ENCODE data around the gene GABRD. TPM values are rescaled to one million over a fixed set of nuclear protein-coding genes. Genes with fewer than 3 reads are reported as not detected.

Gene GABRD
- total and polyA plus RNA-seq, 2 experiments from 2014 or later, result not detected

GRCh38 chr1:2000850-2001249 is 18.3 kb upstream of the GABRD start:
- H3K9ac ChIP-seq, result no peak overlapping the region
- H4K20me1 ChIP-seq (ENCODE audit: insufficient read depth), result no peaks in the 10 kb centered on the region
- DNase-seq, result no peak
- H3F3A ChIP-seq (ENCODE audit: insufficient read depth), result no peaks in the 10 kb centered on the region
- no peak overlapping the region for H3K4me3 ChIP-seq
- H3K27me3 ChIP-seq (replicated peaks; ENCODE audit: insufficient read depth), result peaks cover 32% of the 10 kb centered on the region
- 74 to 83% methylated on average over 9 of the region's 9 CpGs for WGBS, 2 experiments (ENCODE audit: low coverage in 1 of 2, low lambda C conversion rate in 2 of 2, missing lambda C conversion rate in 2 of 2)
- no peak overlapping the region for H3K4me2 ChIP-seq (ENCODE audit: unreplicated experiment)
- H3K79me2 ChIP-seq (ENCODE audit: insufficient read depth), result no peaks in the 10 kb centered on the region
- no peak for TF ChIP-seq EZH2 (IDR thresholded peaks at IDR 0.05; ENCODE audit: insufficient read depth, poor library complexity, severe bottlenecking)
- no peak for TF ChIP-seq EZH2phosphoT487 (IDR thresholded peaks at IDR 0.05; ENCODE audit: insufficient read depth, low read depth)
- no peaks in the 10 kb centered on the region for H3K4me1 ChIP-seq (ENCODE audit: insufficient read depth)
- no peaks in the 10 kb centered on the region for H3K9me3 ChIP-seq (ENCODE audit: low read depth)
- no peaks in the 10 kb centered on the region for H3K9me2 ChIP-seq (ENCODE audit: insufficient read depth)
- H2AFZ ChIP-seq, result no peak overlapping the region
- no peaks in the 10 kb centered on the region for H3K36me3 ChIP-seq (ENCODE audit: low read depth)
- in situ Hi-C loops (cut with MboI), result no loop called here
- no peak overlapping the region for H3K27ac ChIP-seq

GRCh38 chr1:2001773-2002411 is 17.3 kb upstream of the GABRD start:
- peaks cover 26% of the 10 kb centered on the region for H3K27me3 ChIP-seq (replicated peaks; ENCODE audit: insufficient read depth)
- H4K20me1 ChIP-seq (ENCODE audit: insufficient read depth), result no peaks in the 10 kb centered on the region
- in situ Hi-C loops (cut with MboI), result no loop called here
- H3F3A ChIP-seq (ENCODE audit: insufficient read depth), result no peaks in the 10 kb centered on the region
- H3K4me1 ChIP-seq (ENCODE audit: insufficient read depth), result no peaks in the 10 kb centered on the region
- no peaks in the 10 kb centered on the region for H3K9me3 ChIP-seq (ENCODE audit: low read depth)
- H2AFZ ChIP-seq, result no peak overlapping the region
- H3K4me2 ChIP-seq (ENCODE audit: unreplicated experiment), result no peak overlapping the region
- no peak for DNase-seq
- H3K9me2 ChIP-seq (ENCODE audit: insufficient read depth), result no peaks in the 10 kb centered on the region
- H3K9ac ChIP-seq, result no peak overlapping the region
- 60 to 69% methylated on average over 13 of the region's 13 CpGs for WGBS, 2 experiments (ENCODE audit: low coverage in 1 of 2, low lambda C conversion rate in 2 of 2, missing lambda C conversion rate in 2 of 2)
- H3K36me3 ChIP-seq (ENCODE audit: low read depth), result no peaks in the 10 kb centered on the region
- no peaks in the 10 kb centered on the region for H3K79me2 ChIP-seq (ENCODE audit: insufficient read depth)
- no peak overlapping the region for H3K4me3 ChIP-seq
- no peak overlapping the region for H3K27ac ChIP-seq
- TF ChIP-seq EZH2 (IDR thresholded peaks at IDR 0.05; ENCODE audit: insufficient read depth, poor library complexity, severe bottlenecking) (no peak), EZH2phosphoT487 (IDR thresholded peaks at IDR 0.05; ENCODE audit: insufficient read depth, low read depth) (no peak)

- H3K79me2 ChIP-seq (ENCODE audit: insufficient read depth), result no peaks in the 10 kb centered on the region
- no peaks in the 10 kb centered on the region for H3F3A ChIP-seq (ENCODE audit: insufficient read depth)
- no peak for TF ChIP-seq EZH2 (IDR thresholded peaks at IDR 0.05; ENCODE audit: insufficient read depth, poor library complexity, severe bottlenecking)
- no peaks in the 10 kb centered on the region for H4K20me1 ChIP-seq (ENCODE audit: insufficient read depth)
- no peak within 1 kb of the TSS for H3K4me2 ChIP-seq (ENCODE audit: unreplicated experiment)
- H3K27ac ChIP-seq, result no peak within 1 kb of the TSS
- no peaks in the 10 kb centered on the region for H3K9me2 ChIP-seq (ENCODE audit: insufficient read depth)
- no peak within 1 kb of the TSS for H3K9ac ChIP-seq
- peaks cover 29% of the 10 kb centered on the region for H3K27me3 ChIP-seq (replicated peaks; ENCODE audit: insufficient read depth)
- H2AFZ ChIP-seq, result no peak within 1 kb of the TSS
- peak; percentile 38 for DNase-seq
- in situ Hi-C loops (cut with MboI), result no loop called here
- WGBS, 2 experiments (ENCODE audit: low coverage in 1 of 2, low lambda C conversion rate in 2 of 2, missing lambda C conversion rate in 2 of 2), result 16% methylated on average over 36 to 41 of the region's 49 CpGs
- H3K9me3 ChIP-seq (ENCODE audit: low read depth), result no peaks in the 10 kb centered on the region
- H3K36me3 ChIP-seq (ENCODE audit: low read depth), result no peaks in the 10 kb centered on the region
- H3K4me3 ChIP-seq, result no peak within 1 kb of the TSS
- no peaks in the 10 kb centered on the region for H3K4me1 ChIP-seq (ENCODE audit: insufficient read depth)
Measured at GRCh38 chr1:2003541-2004131, 15.5 kb upstream of the GABRD start, which contains the start of gene CFAP74. Gene CFAP74, minus strand, starts transcription at chr1:2003786. Its CDS starts 12,830 bp downstream, at chr1:1990956.

GRCh38 chr1:2004856-2005255 is 14.3 kb upstream of the GABRD start:
- Histone ChIP-seq H3K36me3 (ENCODE audit: low read depth) (no peaks in the 10 kb centered on the region), H3K9me3 (ENCODE audit: low read depth) (no peaks in the 10 kb centered on the region), H3K9ac (no peak overlapping the region), H3K4me1 (ENCODE audit: insufficient read depth) (no peaks in the 10 kb centered on the region), H3F3A (ENCODE audit: insufficient read depth) (no peaks in the 10 kb centered on the region), H4K20me1 (ENCODE audit: insufficient read depth) (no peaks in the 10 kb centered on the region), H3K4me3 (no peak overlapping the region), H3K27me3 (replicated peaks; ENCODE audit: insufficient read depth) (peaks cover 35% of the 10 kb centered on the region), H3K9me2 (ENCODE audit: insufficient read depth) (no peaks in the 10 kb centered on the region), H3K79me2 (ENCODE audit: insufficient read depth) (no peaks in the 10 kb centered on the region), H3K4me2 (ENCODE audit: unreplicated experiment) (no peak overlapping the region), H2AFZ (no peak overlapping the region), H3K27ac (no peak overlapping the region)
- no peak for TF ChIP-seq EZH2phosphoT487 (IDR thresholded peaks at IDR 0.05; ENCODE audit: insufficient read depth, low read depth)
- TF ChIP-seq EZH2 (IDR thresholded peaks at IDR 0.05; ENCODE audit: insufficient read depth, poor library complexity, severe bottlenecking), result no peak
- WGBS, 2 experiments (ENCODE audit: low coverage in 1 of 2, low lambda C conversion rate in 2 of 2, missing lambda C conversion rate in 2 of 2), result 75 to 79% methylated on average over 20 to 21 of the region's 21 CpGs
- no peak for DNase-seq
- in situ Hi-C loops (cut with MboI), result no loop called here
